Progenitor cell of endocrine pancreas (in vitro differentiated cells): ENCODE measurements around the gene GLI1. TPM values are rescaled to one million over a fixed set of nuclear protein-coding genes. Genes with fewer than 3 reads are reported as not detected.

Experiments
- DNase-seq: peaks from one replicate; pipeline ENCODE4 v3.0.0; 2021; ENCODE audit warnings: low spot score; ENCODE audit not compliant: unreplicated experiment
- H3K27ac Mint-ChIP-seq: 2 replicates; pipeline ENCODE4 v1.8.0; 2021; ENCODE audit warnings: mild to moderate bottlenecking, moderate library complexity, mixed read lengths
- H3K27me3 Mint-ChIP-seq: 2 replicates; pipeline ENCODE4 v1.8.0; 2021; ENCODE audit warnings: mixed read lengths
- H3K36me3 Mint-ChIP-seq: 2 replicates; pipeline ENCODE4 v1.8.0; 2022; ENCODE audit warnings: mixed read lengths; ENCODE audit not compliant: insufficient read depth
- H3K4me1 Mint-ChIP-seq: 2 replicates; pipeline ENCODE4 v1.8.0; 2021; ENCODE audit warnings: low read depth, mixed read lengths
- H3K4me3 Mint-ChIP-seq: 2 replicates; pipeline ENCODE4 v1.8.0; 2021; ENCODE audit warnings: low read depth, mild to moderate bottlenecking, moderate library complexity, mixed read lengths
- H3K9me3 Mint-ChIP-seq: 2 replicates; pipeline ENCODE4 v1.8.0; 2021; ENCODE audit warnings: low read depth, mixed read lengths
- CTCF ChIP-seq: fragments of 200-600 bp; sonication (generic); IDR thresholded peaks from one replicate; pipeline ENCODE4 v1.5.0; 2021; ENCODE audit warnings: antibody characterized with exemption, mild to moderate bottlenecking; ENCODE audit not compliant: unreplicated experiment
- total RNA-seq: library from RNA; stranded (reverse); gene quantifications from 2 replicates; pipeline ENCODE4 v1.2.1, GENCODE V29; 2021

The GLI1 gene
- total RNA-seq, 1 donor from 2014 or later, result 0.91 TPM

DNA sequence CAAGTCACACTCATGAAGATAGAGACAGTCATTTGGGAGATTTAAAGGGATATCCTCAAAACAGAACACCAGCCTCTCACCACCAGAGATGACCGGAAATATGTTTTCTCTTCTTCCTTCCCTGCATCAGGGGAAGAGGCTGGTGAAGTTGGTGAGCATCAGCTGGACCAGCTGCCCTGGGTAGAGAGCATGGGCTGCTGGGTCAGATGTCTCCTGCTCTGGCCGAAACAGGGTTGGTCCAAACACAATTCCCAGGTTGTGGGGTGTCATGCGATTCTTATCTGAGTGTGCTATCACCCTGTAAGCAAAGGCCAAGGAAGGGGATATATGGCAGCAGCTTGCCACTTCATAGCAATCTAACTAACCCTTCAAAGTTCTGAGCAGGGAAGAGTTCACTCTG lies 12.8 kb downstream of the GLI1 start:
- no peak overlapping the region for H3K27ac Mint-ChIP-seq
- H3K4me3 Mint-ChIP-seq, result no peak overlapping the region
- TF ChIP-seq CTCF, result no peak
- H3K36me3 Mint-ChIP-seq, result no peaks in the 10 kb centered on the region
- H3K9me3 Mint-ChIP-seq, result no peaks in the 10 kb centered on the region
- H3K4me1 Mint-ChIP-seq, result peaks cover 6% of the 10 kb centered on the region
- peaks cover 83% of the 10 kb centered on the region for H3K27me3 Mint-ChIP-seq
- no peak for DNase-seq

DNA sequence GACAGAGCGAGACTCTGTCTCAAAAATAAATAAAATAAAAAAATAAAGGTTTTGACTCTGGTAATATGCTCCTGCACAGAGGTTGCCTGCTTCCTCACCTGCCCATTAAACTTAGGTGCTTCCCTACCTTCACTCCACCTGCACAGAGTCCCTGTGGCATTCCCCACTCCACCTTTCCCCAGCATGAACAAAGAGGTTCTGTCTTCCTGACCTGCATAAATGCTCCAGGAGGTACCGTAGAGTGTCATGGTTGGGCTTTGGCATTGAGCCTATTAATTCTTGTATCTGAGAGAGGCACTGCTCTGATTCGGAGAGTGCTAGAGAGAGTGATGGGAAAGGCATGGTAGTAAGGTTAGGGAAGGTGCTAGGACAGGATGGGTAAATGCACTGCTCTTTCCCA lies 13.8 kb downstream of the GLI1 start:
- Mint-ChIP-seq H3K4me1 (peaks cover 6% of the 10 kb centered on the region), H3K9me3 (no peaks in the 10 kb centered on the region), H3K36me3 (no peaks in the 10 kb centered on the region), H3K4me3 (no peak overlapping the region), H3K27ac (no peak overlapping the region), H3K27me3 (peaks cover 83% of the 10 kb centered on the region)
- DNase-seq, result no peak
- TF ChIP-seq CTCF, result no peak

GRCh38 chr12:57473886-57474285 lies 14.3 kb downstream of the GLI1 start:
- H3K4me1 Mint-ChIP-seq, result peaks cover 6% of the 10 kb centered on the region
- no peaks in the 10 kb centered on the region for H3K9me3 Mint-ChIP-seq
- no peak overlapping the region for H3K27ac Mint-ChIP-seq
- no peak for DNase-seq
- no peak for TF ChIP-seq CTCF
- H3K4me3 Mint-ChIP-seq, result no peak overlapping the region
- peaks cover 83% of the 10 kb centered on the region for H3K27me3 Mint-ChIP-seq
- no peaks in the 10 kb centered on the region for H3K36me3 Mint-ChIP-seq

DNA sequence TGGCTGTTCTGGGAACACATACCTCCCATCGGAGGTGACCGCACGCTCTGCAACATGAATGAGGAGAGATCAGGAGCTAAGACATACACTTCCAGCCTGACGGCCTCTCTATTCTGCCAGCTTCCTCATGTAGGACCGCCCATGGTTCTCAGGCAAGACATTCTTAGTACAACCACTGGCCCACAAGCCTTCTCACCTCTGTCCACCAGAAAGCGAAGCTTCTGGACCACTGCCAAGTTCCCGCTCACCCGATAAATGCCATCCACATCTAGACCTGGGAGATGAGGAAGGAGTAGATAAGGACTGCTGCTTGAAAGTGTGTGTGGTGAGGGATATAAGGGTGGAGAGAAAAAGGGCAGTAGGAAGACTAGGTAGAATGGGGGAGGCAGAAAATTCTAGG lies 14.8 kb downstream of the GLI1 start:
- no peak for DNase-seq
- H3K27me3 Mint-ChIP-seq, result peaks cover 84% of the 10 kb centered on the region
- H3K27ac Mint-ChIP-seq, result no peak overlapping the region
- TF ChIP-seq CTCF, result no peak
- peaks cover 6% of the 10 kb centered on the region for H3K4me1 Mint-ChIP-seq
- H3K4me3 Mint-ChIP-seq, result peak overlapping the region; percentile 23
- H3K36me3 Mint-ChIP-seq, result no peaks in the 10 kb centered on the region
- no peaks in the 10 kb centered on the region for H3K9me3 Mint-ChIP-seq

DNA sequence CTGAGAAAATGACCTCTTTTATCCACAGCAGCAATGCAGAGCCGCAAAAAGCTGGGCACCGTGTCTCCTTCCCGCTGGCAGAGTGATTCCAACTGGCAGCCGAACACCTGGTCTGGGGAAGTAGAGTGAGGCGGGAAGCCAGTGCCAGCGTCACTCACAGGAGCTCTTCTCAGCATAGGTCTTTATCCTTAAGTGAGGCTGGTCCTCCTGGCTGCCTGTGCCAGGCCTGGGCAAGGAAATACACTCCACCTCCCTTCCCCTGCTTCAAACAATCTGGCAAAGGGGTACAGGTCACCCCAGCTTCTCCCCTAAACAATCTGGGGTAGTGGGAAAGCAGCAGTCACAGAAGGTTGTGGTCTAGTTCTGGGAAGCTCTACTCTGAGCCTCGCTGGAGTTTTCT lies 15.3 kb downstream of the GLI1 start:
- no peak for DNase-seq
- Mint-ChIP-seq H3K4me1 (peaks cover 6% of the 10 kb centered on the region), H3K4me3 (no peak overlapping the region), H3K9me3 (no peaks in the 10 kb centered on the region), H3K27ac (no peak overlapping the region), H3K27me3 (peaks cover 86% of the 10 kb centered on the region), H3K36me3 (no peaks in the 10 kb centered on the region)
- no peak for TF ChIP-seq CTCF
